GM12875 (cell line): ENCODE measurements around the gene COG2.

Experiments used
- H3K4me3 ChIP-seq: one replicate; pipeline ENCODE4 v1.5.1; 2011; ENCODE audit warnings: low read depth, low read length, control low read depth
- CTCF ChIP-seq: IDR thresholded peaks from 2 replicates; pipeline ENCODE4 v1.5.1; 2011; ENCODE audit warnings: low read depth, mild to moderate bottlenecking, control low read depth, inconsistent platforms, low read length, moderate library complexity, borderline replicate concordance; ENCODE audit not compliant: insufficient read depth

The COG2 gene

DNA sequence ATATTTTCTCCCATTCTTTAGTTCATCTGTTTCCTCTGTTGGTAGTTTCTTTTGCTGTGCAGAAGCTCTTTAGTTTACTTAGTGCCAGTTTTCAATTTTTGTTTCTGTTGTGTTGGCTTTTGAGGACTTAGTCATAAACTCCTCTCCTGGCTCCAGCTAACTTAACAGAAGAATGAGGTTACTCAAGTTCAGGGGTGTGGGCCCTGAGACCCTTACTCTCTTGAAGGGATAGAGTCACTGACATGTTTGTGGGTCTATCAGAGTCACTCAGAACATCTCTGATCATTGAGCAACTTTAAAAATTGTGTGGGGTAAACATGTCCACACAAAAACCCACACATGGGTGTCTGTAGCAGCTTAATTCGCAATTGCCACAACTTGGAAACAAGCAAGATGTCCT is 57.4 kb downstream of the COG2 start:
- TF ChIP-seq CTCF = no peak
- no peak overlapping the region for H3K4me3 ChIP-seq

GRCh38 chr1:230700132-230700531 is 57.9 kb downstream of the COG2 start:
- no peak for TF ChIP-seq CTCF
- H3K4me3 ChIP-seq = no peak overlapping the region

DNA sequence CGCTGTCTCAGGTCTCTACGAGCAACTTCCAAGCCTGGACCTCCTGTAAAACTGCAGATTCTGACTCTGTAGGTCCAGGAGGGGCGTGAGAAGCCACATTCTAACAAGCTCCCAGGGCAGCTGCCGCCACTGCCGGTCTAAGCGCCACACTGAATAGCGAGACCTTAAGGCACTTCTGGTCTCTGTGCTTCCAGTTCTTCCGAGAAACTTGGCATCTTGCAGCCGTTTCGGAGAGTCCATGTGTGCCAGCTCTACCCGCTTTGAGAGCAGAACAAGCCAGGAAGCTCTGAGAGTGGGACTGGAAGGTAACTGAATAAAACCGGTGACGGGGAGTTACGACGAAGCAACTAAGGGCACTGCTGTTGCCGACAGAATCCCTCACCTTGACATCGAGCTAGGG is 59.2 kb downstream of the COG2 start:
- no peak overlapping the region for H3K4me3 ChIP-seq
- no peak for TF ChIP-seq CTCF

GRCh38 chr1:230701895-230702768 is 59.9 kb downstream of the COG2 start:
- no peak overlapping the region for H3K4me3 ChIP-seq
- TF ChIP-seq CTCF = no peak

DNA sequence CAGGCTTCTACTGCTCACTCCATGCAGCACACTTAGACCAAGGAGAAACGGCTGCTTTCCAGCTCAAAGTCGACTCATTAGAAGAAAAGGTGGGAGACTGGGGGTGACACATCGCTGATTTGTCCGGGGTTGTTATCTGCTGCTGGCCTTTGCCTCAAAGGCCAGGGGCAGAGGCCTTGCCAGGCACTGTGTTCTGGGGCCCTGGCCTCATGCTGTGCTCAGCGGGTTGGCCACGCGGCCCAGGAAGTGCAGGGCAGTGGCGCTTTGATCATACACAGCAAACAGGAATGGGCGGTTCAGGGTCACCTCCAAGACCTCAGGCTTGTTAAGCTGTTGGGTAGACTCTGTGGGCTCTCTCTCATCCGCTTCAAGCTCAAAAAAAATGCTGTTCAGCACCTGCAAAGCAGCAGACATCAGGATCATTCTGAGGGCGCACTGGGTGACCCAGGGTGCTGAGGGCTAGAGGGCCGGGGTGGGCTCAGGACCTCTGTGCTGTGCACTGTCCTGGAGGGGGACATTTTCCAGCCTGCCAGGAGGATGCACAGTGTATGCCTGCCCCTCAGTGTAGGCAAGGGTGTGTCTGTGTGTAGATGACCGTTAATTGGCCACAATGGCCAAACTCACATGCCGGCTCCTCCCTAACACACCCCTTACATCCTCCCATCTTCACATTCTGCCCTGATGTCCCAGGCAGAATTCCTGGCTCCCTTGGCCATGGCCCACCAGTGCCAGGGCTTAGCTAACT is 60.8 kb downstream of the COG2 start:
- no peak for TF ChIP-seq CTCF
- H3K4me3 ChIP-seq = no peak overlapping the region

- no peak overlapping the region for H3K4me3 ChIP-seq
- no peak for TF ChIP-seq CTCF
Measured at GRCh38 chr1:230703679-230704385, 61.6 kb downstream of the COG2 start.
